ENCODE measurements around the gene TMC8. TPM values are rescaled to one million over a fixed set of nuclear protein-coding genes. Genes with fewer than 3 reads are reported as not detected.
A peak's percentile ranks its signal among the peaks of the same experiment; 100 is the strongest.

Gene TMC8
- total RNA-seq, 1 donor from 2014 or later = 0.94 TPM

DNA sequence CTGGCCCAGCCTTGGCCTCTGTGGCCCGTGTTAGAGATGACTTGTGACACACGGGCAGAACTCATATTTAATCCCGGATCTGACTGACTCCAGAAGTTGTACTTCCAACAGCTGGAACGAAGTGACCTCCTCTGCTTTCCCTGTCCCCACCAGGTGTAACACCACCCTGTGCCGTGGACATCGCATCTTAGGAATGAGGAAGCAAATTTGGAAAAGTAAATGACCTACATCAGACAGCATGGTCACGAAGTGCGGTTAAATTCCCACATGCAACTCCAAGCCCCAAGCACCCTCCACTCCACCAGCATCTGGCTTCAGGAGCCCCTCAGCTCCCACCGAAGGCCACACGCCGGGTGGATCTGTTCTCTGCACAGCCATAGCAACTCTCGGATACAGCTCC is 53.3 kb downstream of the TMC8 start:
- no peak for DNase-seq

DNA sequence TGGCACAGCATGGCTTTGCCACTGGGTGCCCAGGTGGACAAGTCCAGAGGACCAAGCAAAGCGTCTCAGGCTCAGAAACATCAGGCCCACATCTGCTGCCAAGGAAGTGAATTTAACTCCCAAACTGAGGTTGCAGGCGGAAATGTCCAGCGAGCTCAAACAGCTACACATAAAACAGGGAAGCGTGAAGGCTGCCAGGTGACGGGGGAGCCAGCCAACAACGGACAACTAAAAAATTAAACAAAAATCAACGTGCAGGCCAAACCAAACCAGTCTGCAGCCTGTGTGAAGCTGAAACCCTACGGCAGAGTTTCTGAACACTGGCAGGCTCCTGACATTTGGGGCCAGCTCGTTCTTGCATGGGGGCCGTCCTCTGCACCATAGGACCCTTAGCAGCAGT is 53.8 kb downstream of the TMC8 start:
- DNase-seq = no peak

DNA sequence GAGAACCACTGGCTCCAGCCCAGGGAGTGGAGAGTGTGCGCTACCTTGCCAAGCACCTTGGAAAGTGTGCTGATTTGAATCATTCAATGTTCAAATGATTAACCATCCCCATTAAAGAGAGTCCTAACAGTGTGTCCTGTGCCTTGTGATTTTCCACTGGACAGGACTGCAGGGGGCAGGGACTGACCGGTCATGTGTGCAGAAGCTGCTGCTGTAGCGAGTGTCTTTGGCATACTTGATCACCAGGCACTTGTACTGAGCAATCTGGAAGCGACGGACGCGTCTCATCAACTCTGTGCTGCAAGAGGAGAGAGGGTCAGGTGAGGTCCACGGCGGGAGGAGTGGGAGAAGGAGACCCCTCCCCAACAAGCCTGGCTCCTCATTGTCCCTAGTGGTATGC is 54.3 kb downstream of the TMC8 start:
- no peak for DNase-seq

DNA sequence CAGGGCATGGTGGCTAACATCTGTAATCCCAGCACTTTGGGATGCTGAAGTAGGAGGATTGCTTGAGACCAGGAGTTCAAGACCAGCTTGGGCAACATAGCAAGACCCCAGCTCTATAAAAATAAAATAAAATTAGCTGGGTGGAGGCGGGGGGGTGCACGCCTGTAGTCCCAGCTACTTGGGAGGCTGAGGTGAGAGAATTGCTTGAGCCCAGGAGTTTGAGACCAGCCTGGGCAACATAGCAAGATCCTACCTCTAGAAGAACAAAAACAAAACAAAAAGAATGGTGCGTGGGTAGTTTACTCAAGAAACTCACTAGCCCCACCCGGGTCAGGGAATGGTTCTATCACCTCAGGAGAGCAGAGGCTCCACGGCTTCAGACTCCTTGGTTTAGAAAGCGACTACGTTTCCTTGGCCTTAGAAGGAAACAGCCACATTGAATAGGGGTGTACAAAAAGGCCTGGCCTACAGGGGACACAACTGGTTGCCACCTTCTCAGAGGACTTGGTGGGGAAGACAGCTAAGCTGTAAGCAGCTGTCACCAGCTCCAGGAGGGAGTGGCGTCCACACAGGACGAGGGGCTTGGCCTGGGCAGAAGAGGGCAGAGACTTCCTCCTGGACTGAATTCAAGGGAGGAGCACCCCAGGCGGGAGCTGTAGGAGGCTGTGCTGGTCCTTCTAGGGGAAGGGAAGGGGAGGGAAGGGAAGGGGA is 55.6 kb downstream of the TMC8 start:
- DNase-seq = no peak

DNA sequence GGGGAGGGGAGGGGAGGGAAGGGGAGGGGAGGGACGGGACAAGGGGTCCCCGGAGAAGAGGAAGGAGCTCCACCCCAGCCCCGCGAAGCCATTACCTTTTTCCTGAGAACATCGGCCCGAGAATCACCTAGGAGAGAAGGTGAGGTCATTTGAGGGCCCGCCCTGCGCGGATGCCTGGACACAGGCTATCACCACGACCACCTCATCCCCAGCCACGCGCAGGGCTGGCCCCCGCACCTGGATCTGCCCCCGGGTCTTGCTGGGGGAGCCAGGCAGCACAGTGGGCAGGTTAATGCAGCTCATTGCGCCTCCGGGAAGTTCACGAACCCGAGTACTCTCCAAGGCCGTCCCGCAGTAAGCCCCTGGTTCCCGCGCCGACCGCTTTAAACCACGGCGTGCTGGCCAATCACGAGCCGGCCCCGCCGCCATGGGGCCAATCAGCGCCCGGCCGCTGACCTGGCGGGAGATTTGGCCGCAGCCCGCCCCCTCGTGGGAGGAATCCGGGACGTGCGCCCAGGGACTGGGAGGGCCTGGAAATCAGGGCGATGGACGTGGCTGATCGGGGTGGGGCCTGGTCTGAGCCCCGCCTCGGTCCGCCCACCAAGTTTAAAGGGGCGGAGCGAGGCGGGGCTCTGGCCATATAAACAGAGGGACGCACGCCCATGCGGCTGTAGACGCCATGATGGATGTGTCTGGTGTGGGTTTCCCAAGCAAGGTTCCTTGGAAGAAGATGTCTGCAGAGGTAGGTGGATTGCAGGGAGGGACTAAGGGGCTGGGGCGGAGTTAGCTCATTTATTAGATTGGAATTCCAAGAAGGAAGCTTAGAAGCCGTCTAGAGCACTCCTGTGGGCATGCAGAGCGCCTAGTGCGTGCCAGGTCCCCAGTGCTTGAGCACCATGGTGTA is 56.4 kb downstream of the TMC8 start, which contains the start of the genes AFMID and TK1:
Gene AFMID (plus strand): TSS at position 671 of the 904 bp plus-strand sequence. CDS start 9 bp downstream, at position 680.
Gene TK1 (minus strand): TSS at position 361 of the 904 bp plus-strand sequence. CDS start 58 bp downstream, at position 303.
- DNase-seq = peak; percentile 95

Other genes starting within 250 kb of the TMC8 start
- gene TNRC6C, start 172.1 kb upstream of the TMC8 start, total RNA-seq = 23.9 TPM
- gene TMC6, start 2.0 kb upstream of the TMC8 start, total RNA-seq = 2.3 TPM
- gene C17orf99, start 15.6 kb downstream of the TMC8 start, total RNA-seq = not detected
- 11.4 TPM for gene SYNGR2, start 37.8 kb downstream of the TMC8 start, total RNA-seq
- gene TK1, start 56.3 kb downstream of the TMC8 start, total RNA-seq = 1.6 TPM
- 35.4 TPM for gene AFMID, start 56.6 kb downstream of the TMC8 start, total RNA-seq
- gene BIRC5, start 83.5 kb downstream of the TMC8 start, total RNA-seq = 7.3 TPM
- gene TMEM235, start 100.9 kb downstream of the TMC8 start, total RNA-seq = not detected
- 8.3 TPM for gene SOCS3, start 229.3 kb downstream of the TMC8 start, total RNA-seq
- 39.0 TPM for gene PGS1, start 247.9 kb downstream of the TMC8 start, total RNA-seq